ENCODE results near the gene CTXN1.

CTXN1 gene

DNA sequence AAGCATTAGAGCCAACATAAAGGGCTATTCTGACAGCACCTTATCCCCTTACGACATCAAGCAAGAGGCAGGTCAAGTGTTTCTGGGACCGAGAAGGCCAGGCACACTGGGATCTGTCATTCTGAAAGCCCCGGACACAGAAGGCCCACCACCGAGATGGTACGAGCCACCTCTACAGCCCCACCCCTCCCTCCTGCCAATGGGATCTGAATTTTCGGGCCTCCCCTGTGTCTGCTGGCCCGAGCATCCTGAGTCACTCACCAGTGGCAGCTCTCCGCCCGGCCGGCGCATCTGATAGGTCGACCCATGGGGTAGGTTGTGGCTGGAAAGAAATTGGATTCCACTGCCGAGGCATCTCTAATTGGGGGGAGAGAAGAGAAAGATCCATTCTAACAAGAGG lies 14.9 kb upstream of the CTXN1 start:
- CTCF ChIA-PET = interaction anchor here (1.2 to 1.3 kb wide), 2 partner anchors 12 kb away, joined by 3 to 4 read pairs; no protein-coding TSS in a partner anchor
- DNase-seq (ENCODE audit: extremely low spot score) = no peak
- TF ChIP-seq BHLHE40 (IDR thresholded peaks at IDR 0.05; ENCODE audit: borderline replicate concordance) (no peak), ZNF384 (IDR thresholded peaks at IDR 0.05) (no peak), NFRKB (IDR thresholded peaks at IDR 0.05) (no peak), ELF4 (IDR thresholded peaks at IDR 0.05) (no peak), FOXA1 (IDR thresholded peaks at IDR 0.05) (no peak), L3MBTL2 (conservative IDR thresholded peaks at IDR 0.05) (no peak), HDGF (IDR thresholded peaks at IDR 0.05; ENCODE audit: borderline replicate concordance) (no peak), CTBP1 (IDR thresholded peaks at IDR 0.05; ENCODE audit: borderline replicate concordance) (no peak), FOXM1 (IDR thresholded peaks at IDR 0.05; ENCODE audit: borderline replicate concordance) (no peak), LEF1 (IDR thresholded peaks at IDR 0.05; ENCODE audit: borderline replicate concordance) (no peak), ARNT (IDR thresholded peaks at IDR 0.05) (no peak), TARDBP (IDR thresholded peaks at IDR 0.05) (no peak)
- TF ChIP-seq, protein P1, sequence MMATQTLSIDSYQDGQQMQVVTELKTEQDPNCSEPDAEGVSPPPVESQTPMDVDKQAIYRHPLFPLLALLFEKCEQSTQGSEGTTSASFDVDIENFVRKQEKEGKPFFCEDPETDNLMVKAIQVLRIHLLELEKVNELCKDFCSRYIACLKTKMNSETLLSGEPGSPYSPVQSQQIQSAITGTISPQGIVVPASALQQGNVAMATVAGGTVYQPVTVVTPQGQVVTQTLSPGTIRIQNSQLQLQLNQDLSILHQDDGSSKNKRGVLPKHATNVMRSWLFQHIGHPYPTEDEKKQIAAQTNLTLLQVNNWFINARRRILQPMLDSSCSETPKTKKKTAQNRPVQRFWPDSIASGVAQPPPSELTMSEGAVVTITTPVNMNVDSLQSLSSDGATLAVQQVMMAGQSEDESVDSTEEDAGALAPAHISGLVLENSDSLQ (IDR thresholded peaks at IDR 0.05) = no peak
- POLR2A ChIA-PET = no interaction called here

DNA sequence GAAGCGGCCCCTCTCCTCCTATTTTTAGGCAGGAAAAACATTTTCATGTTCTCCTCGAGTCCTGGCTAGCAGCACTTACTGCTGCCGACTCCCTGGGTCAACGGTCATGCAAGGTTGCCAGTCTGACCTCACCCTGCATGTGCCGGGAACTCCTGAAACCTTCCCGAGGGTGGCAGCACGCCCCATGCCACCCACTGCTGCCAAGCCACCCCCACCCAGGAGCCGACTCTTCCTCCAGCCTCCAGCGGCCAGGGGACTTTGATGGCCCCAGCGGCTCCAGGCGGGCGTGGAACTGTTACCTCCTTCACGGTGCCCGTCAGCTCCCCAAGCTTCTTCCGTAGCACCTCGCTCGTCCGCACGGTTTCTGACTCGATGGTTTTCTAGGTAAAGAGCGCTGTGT lies 8.8 kb upstream of the CTXN1 start:
- POLR2A ChIA-PET = interaction anchor here (1.3 kb wide), 1 partner anchor 9 kb away, joined by 10 read pairs; the partner anchor contains the start of gene TIMM44
- DNase-seq (ENCODE audit: extremely low spot score) = no peak
- no peak for TF ChIP-seq LEF1 (IDR thresholded peaks at IDR 0.05; ENCODE audit: borderline replicate concordance)
- TF ChIP-seq ELF4 (IDR thresholded peaks at IDR 0.05) = no peak
- no peak for TF ChIP-seq BHLHE40 (IDR thresholded peaks at IDR 0.05; ENCODE audit: borderline replicate concordance)
- TF ChIP-seq FOXA1 (IDR thresholded peaks at IDR 0.05) = no peak
- no peak for TF ChIP-seq HDGF (IDR thresholded peaks at IDR 0.05; ENCODE audit: borderline replicate concordance)
- no peak for TF ChIP-seq SUZ12 (IDR thresholded peaks at IDR 0.05)
- no peak for TF ChIP-seq FOXM1 (IDR thresholded peaks at IDR 0.05; ENCODE audit: borderline replicate concordance)
- no peak for TF ChIP-seq CTBP1 (IDR thresholded peaks at IDR 0.05; ENCODE audit: borderline replicate concordance)
- no peak for TF ChIP-seq ZNF384 (IDR thresholded peaks at IDR 0.05)
- TF ChIP-seq TARDBP (IDR thresholded peaks at IDR 0.05) = no peak
- TF ChIP-seq, protein P1 (IDR thresholded peaks at IDR 0.05) = no peak
- TF ChIP-seq NFRKB (IDR thresholded peaks at IDR 0.05) = no peak
- no peak for TF ChIP-seq SP1 (IDR thresholded peaks at IDR 0.05)
- TF ChIP-seq FOXK2 (IDR thresholded peaks at IDR 0.05) = no peak
- no peak for TF ChIP-seq ARNT (IDR thresholded peaks at IDR 0.05)
- TF ChIP-seq L3MBTL2 (conservative IDR thresholded peaks at IDR 0.05) = no peak
- CTCF ChIA-PET = no interaction called here

DNA sequence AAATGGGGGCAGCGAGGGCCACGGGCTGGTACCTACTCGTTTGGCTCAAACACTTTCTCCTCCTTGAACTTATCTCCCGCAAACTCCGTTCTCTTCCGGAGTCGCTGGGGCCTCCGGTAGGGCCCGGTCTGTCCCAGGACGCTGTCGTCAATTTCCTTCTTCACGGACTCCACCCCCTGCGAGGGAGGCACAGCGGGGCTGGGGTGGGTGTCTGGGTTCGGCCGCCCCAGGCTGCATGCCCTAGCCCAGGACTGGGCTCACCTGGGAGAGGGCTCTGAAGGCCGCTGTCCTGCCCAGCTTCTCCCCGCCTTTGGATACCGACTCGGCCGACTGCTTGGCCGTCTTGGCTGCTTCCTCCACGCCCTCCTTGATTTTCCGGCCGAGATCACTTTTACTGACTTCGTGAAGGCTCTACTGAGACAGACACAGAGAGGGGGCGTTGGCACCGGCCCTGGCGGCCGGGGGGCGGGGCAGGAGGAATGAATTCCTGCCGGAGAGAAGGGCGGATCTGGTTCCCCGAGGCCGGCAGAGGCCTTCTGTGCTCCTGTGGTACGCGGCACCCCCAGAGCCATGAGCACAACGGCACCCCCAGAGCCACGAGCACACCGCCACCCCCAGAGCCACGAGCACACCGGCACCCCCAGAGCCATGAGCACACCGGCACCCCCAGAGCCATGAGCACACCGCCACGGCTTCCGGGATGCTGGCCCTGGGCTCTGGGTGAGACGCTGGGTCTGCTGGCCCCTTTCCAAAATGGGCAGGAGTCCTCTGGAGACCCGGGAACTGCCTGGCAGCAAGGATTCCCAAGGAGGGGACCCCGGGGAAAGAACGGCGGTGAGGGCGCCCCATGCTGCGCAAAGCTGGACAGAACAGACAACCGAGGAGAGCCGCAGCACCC lies 8.1 kb upstream of the CTXN1 start:
- DNase-seq (ENCODE audit: extremely low spot score) = no peak
- CTCF ChIA-PET = no interaction called here
- POLR2A ChIA-PET = no interaction called here
- TF ChIP-seq NFRKB (IDR thresholded peaks at IDR 0.05) = no peak
- TF ChIP-seq ZNF384 (IDR thresholded peaks at IDR 0.05) = no peak
- TF ChIP-seq CTBP1 (IDR thresholded peaks at IDR 0.05; ENCODE audit: borderline replicate concordance) = no peak
- no peak for TF ChIP-seq FOXA1 (IDR thresholded peaks at IDR 0.05)
- no peak for TF ChIP-seq HDGF (IDR thresholded peaks at IDR 0.05; ENCODE audit: borderline replicate concordance)
- no peak for TF ChIP-seq L3MBTL2 (conservative IDR thresholded peaks at IDR 0.05)
- TF ChIP-seq, protein P1 (IDR thresholded peaks at IDR 0.05) = no peak
- TF ChIP-seq SUZ12 (IDR thresholded peaks at IDR 0.05) = no peak
- TF ChIP-seq ARNT (IDR thresholded peaks at IDR 0.05) = no peak
- TF ChIP-seq TARDBP (IDR thresholded peaks at IDR 0.05) = no peak
- TF ChIP-seq FOXM1 (IDR thresholded peaks at IDR 0.05; ENCODE audit: borderline replicate concordance) = no peak
- TF ChIP-seq LEF1 (IDR thresholded peaks at IDR 0.05; ENCODE audit: borderline replicate concordance) = no peak
- TF ChIP-seq ELF4 (IDR thresholded peaks at IDR 0.05) = no peak
- no peak for TF ChIP-seq SP1 (IDR thresholded peaks at IDR 0.05)
- TF ChIP-seq BHLHE40 (IDR thresholded peaks at IDR 0.05; ENCODE audit: borderline replicate concordance) = no peak
- no peak for TF ChIP-seq FOXK2 (IDR thresholded peaks at IDR 0.05)

DNA sequence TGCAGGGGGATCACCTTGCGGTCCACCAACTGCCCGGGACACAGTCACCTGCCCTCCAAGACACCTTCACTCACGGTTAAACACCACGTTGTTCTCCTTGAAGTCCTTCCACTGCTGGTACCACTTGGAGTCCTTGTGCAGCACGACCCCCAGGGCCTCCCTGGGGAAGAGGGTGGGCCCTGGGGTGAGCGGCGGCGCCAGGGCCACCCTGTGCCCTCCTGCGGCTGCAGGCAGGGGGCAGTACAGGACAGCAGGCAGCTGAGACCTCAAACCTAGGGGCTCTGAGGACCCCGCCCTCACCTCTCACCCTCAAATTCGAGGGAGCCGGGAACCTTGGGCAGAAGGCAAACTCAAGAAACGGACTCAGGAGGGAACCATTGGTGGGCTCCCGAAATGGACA lies 7.5 kb upstream of the CTXN1 start:
- TF ChIP-seq L3MBTL2 (conservative IDR thresholded peaks at IDR 0.05) (no peak), SUZ12 (IDR thresholded peaks at IDR 0.05) (no peak), ELF4 (IDR thresholded peaks at IDR 0.05) (no peak), CTBP1 (IDR thresholded peaks at IDR 0.05; ENCODE audit: borderline replicate concordance) (no peak), ARNT (IDR thresholded peaks at IDR 0.05) (no peak), TARDBP (IDR thresholded peaks at IDR 0.05) (no peak), FOXM1 (IDR thresholded peaks at IDR 0.05; ENCODE audit: borderline replicate concordance) (no peak), FOXK2 (IDR thresholded peaks at IDR 0.05) (no peak), NFRKB (IDR thresholded peaks at IDR 0.05) (no peak), BHLHE40 (IDR thresholded peaks at IDR 0.05; ENCODE audit: borderline replicate concordance) (no peak), LEF1 (IDR thresholded peaks at IDR 0.05; ENCODE audit: borderline replicate concordance) (no peak), ZNF384 (IDR thresholded peaks at IDR 0.05) (no peak), FOXA1 (IDR thresholded peaks at IDR 0.05) (no peak), SP1 (IDR thresholded peaks at IDR 0.05) (no peak), HDGF (IDR thresholded peaks at IDR 0.05; ENCODE audit: borderline replicate concordance) (no peak)
- TF ChIP-seq, protein P1 (IDR thresholded peaks at IDR 0.05) = no peak
- ChIA-PET POLR2A (no interaction called here), CTCF (no interaction called here)
- DNase-seq (ENCODE audit: extremely low spot score) = no peak

DNA sequence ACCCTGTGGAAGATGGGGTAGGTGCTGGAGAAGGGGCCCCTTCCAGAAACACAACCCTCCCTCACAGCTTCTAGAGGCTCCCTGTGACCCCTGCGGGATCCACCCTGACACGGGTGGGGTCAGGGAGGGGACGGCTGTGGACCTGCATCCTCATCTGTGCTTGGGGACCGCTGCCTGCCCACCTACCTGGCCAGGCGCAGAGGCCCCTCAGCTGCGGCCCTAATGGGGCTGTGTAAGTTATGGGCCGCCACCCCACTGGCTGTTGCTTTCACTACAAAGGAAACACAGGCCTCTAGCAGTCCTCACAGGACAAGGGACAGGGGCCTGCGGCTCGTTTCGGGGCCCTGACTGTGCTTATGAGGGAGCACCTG lies 7.0 kb upstream of the CTXN1 start:
- POLR2A ChIA-PET = no interaction called here
- no peak for DNase-seq (ENCODE audit: extremely low spot score)
- no peak for TF ChIP-seq NFRKB (IDR thresholded peaks at IDR 0.05)
- CTCF ChIA-PET = no interaction called here
